HG03521 (cell line): ENCODE measurements around the gene LSM10.

Experiments
- ATAC-seq: cut with Tn5 transposase; IDR thresholded peaks from one replicate; pipeline ENCODE4 v1.9.1; 2021; ENCODE audit warnings: mild to moderate bottlenecking, moderate library complexity; ENCODE audit not compliant: unreplicated experiment

LSM10 gene

GRCh38 chr1:36385410-36386264, 12.1 kb downstream of the LSM10 start, which contains the start of gene STK40:
Gene STK40 (minus strand): TSS chr1:36385924. CDS start chr1:36361332, 24,592 bp downstream.
- ATAC-seq = peak; percentile 87

- no peak for ATAC-seq
Observed at GRCh38 chr1:36384542-36385409, 12.9 kb downstream of the LSM10 start.

GRCh38 chr1:36383240-36383639, 14.5 kb downstream of the LSM10 start:
- no peak for ATAC-seq

- no peak for ATAC-seq
Observed at GRCh38 chr1:36382669-36383068, 15.0 kb downstream of the LSM10 start.

- no peak for ATAC-seq
Observed at GRCh38 chr1:36382231-36382630, 15.5 kb downstream of the LSM10 start.

GRCh38 chr1:36381405-36381804, 16.3 kb downstream of the LSM10 start:
- no peak for ATAC-seq

- ATAC-seq = no peak
Observed at GRCh38 chr1:36380782-36381181, 16.9 kb downstream of the LSM10 start.

GRCh38 chr1:36380143-36380619, 17.5 kb downstream of the LSM10 start:
- ATAC-seq = no peak

- ATAC-seq = no peak
Observed at GRCh38 chr1:36377791-36378492, 19.8 kb downstream of the LSM10 start.

GRCh38 chr1:36372617-36373016, 25.1 kb downstream of the LSM10 start:
- ATAC-seq = no peak

- ATAC-seq = no peak
Observed at GRCh38 chr1:36369061-36369861, 28.4 kb downstream of the LSM10 start.

GRCh38 chr1:36367798-36368197, 29.9 kb downstream of the LSM10 start:
- ATAC-seq = no peak

GRCh38 chr1:36367066-36367465, 30.6 kb downstream of the LSM10 start:
- no peak for ATAC-seq

- no peak for ATAC-seq
Observed at GRCh38 chr1:36366091-36366661, 31.5 kb downstream of the LSM10 start.

GRCh38 chr1:36365381-36365780, 32.3 kb downstream of the LSM10 start:
- no peak for ATAC-seq

- no peak for ATAC-seq
Observed at GRCh38 chr1:36359911-36360550, 37.7 kb downstream of the LSM10 start.

- ATAC-seq = no peak
Observed at GRCh38 chr1:36359383-36359782, 38.3 kb downstream of the LSM10 start.

GRCh38 chr1:36358514-36359084, 39.1 kb downstream of the LSM10 start:
- ATAC-seq = no peak

- ATAC-seq = no peak
Observed at GRCh38 chr1:36355811-36356210, 41.9 kb downstream of the LSM10 start.
